HEK293 (cell line): Measurements from ENCODE around the gene STT3A.
A peak's percentile ranks its signal among the peaks of the same experiment; 100 is the strongest.

Experiments
- EGR2 ChIP-seq: fragments of 450-650 bp; formaldehyde crosslinking; IDR thresholded peaks from 2 replicates; pipeline ENCODE4 v1.5.1; 2016; ENCODE audit warnings: low read depth, missing biosample characterization, missing genetic modification characterization
- KLF1 ChIP-seq: fragments of 450-650 bp; formaldehyde crosslinking; IDR thresholded peaks from 2 replicates; pipeline ENCODE4 v1.5.1; 2016; ENCODE audit warnings: missing biosample characterization, missing genetic modification characterization
- KLF10 ChIP-seq: fragments of 450-650 bp; IDR thresholded peaks from 2 replicates; pipeline ENCODE4 v1.5.1; 2018; ENCODE audit warnings: missing biosample characterization, mild to moderate bottlenecking, missing genetic modification characterization
- KLF16 ChIP-seq: fragments of 450-650 bp; formaldehyde crosslinking; IDR thresholded peaks from 2 replicates; pipeline ENCODE4 v1.5.1; 2017; ENCODE audit warnings: missing biosample characterization, missing genetic modification characterization
- MEIS1 ChIP-seq: sonication (generic); formaldehyde crosslinking; IDR thresholded peaks from 2 replicates; pipeline ENCODE4 v1.8.1; 2022; ENCODE audit warnings: missing genetic modification reagents, mild to moderate bottlenecking, borderline replicate concordance
- ZBTB49 ChIP-seq: fragments of 450-650 bp; formaldehyde crosslinking; IDR thresholded peaks from 2 replicates; pipeline ENCODE4 v1.5.1; 2016; ENCODE audit warnings: missing biosample characterization, missing genetic modification characterization, low read depth
- ZBTB7A ChIP-seq: fragments of 450-650 bp; formaldehyde crosslinking; IDR thresholded peaks from 2 replicates; pipeline ENCODE4 v1.5.1; 2016; ENCODE audit warnings: low read depth, missing biosample characterization, missing genetic modification characterization
- ZEB2 ChIP-seq: fragments of 450-650 bp; formaldehyde crosslinking; IDR thresholded peaks from 2 replicates; pipeline ENCODE4 v1.5.1; 2016; ENCODE audit warnings: missing biosample characterization, missing genetic modification characterization
- ZFHX2 ChIP-seq: fragments of 450-650 bp; formaldehyde crosslinking; conservative IDR thresholded peaks from 2 replicates; pipeline ENCODE4 v1.5.1; 2016; ENCODE audit warnings: missing biosample characterization, missing genetic modification characterization
- ZNF112 ChIP-seq: fragments of 450-650 bp; formaldehyde crosslinking; IDR thresholded peaks from 2 replicates; pipeline ENCODE4 v1.5.0; 2017; ENCODE audit warnings: missing biosample characterization, missing genetic modification characterization
- ZNF2 ChIP-seq: fragments of 450-650 bp; formaldehyde crosslinking; IDR thresholded peaks from 2 replicates; pipeline ENCODE4 v1.5.1; 2016; ENCODE audit warnings: missing biosample characterization, missing genetic modification characterization
- ZNF248 ChIP-seq: fragments of 450-650 bp; formaldehyde crosslinking; IDR thresholded peaks from 2 replicates; pipeline ENCODE4 v1.5.1; 2017; ENCODE audit warnings: missing biosample characterization, missing genetic modification characterization
- ZNF335 ChIP-seq: fragments of 450-650 bp; formaldehyde crosslinking; conservative IDR thresholded peaks from 2 replicates; pipeline ENCODE4 v1.5.1; 2016; ENCODE audit warnings: missing biosample characterization, missing genetic modification characterization
- ZNF626 ChIP-seq: fragments of 450-650 bp; sonication (Bioruptor Pico); formaldehyde crosslinking; IDR thresholded peaks from 2 replicates; pipeline ENCODE4 v1.5.1; 2018; ENCODE audit warnings: missing biosample characterization, missing genetic modification characterization, inconsistent platforms
- ZNF654 ChIP-seq: fragments of 450-650 bp; formaldehyde crosslinking; IDR thresholded peaks from 2 replicates; pipeline ENCODE4 v1.5.1; 2016; ENCODE audit warnings: low read depth, missing biosample characterization, missing genetic modification characterization
- ZNF701 ChIP-seq: fragments of 450-650 bp; formaldehyde crosslinking; IDR thresholded peaks from 2 replicates; pipeline ENCODE4 v1.5.1; 2016; ENCODE audit warnings: missing biosample characterization, missing genetic modification characterization
- ZNF76 ChIP-seq: fragments of 450-650 bp; formaldehyde crosslinking; IDR thresholded peaks from 2 replicates; pipeline ENCODE4; 2016; ENCODE audit warnings: low read depth, missing biosample characterization, missing genetic modification characterization, borderline replicate concordance
- ZNF776 ChIP-seq: fragments of 450-650 bp; formaldehyde crosslinking; IDR thresholded peaks from 2 replicates; pipeline ENCODE4 v1.5.0; 2017; ENCODE audit warnings: missing biosample characterization, missing genetic modification characterization, borderline replicate concordance
- ZNF785 ChIP-seq: fragments of 450-650 bp; formaldehyde crosslinking; IDR thresholded peaks from 2 replicates; pipeline ENCODE4 v1.5.1; 2016; ENCODE audit warnings: missing biosample characterization, missing genetic modification characterization
- ZSCAN18 ChIP-seq: fragments of 450-650 bp; formaldehyde crosslinking; IDR thresholded peaks from 2 replicates; pipeline ENCODE4 v1.5.1; 2016; ENCODE audit warnings: missing biosample characterization, missing genetic modification characterization
- ZSCAN4 ChIP-seq: fragments of 450-650 bp; formaldehyde crosslinking; IDR thresholded peaks from 2 replicates; pipeline ENCODE4 v1.5.1; 2017; ENCODE audit warnings: missing biosample characterization, missing genetic modification characterization
- TF ChIP-seq, protein P1 (sequence below): sonication (generic); formaldehyde crosslinking; IDR thresholded peaks from 2 replicates; pipeline ENCODE4 v1.8.1; 2022; ENCODE audit warnings: mild to moderate bottlenecking, moderate library complexity, missing genetic modification reagents
- TF ChIP-seq, protein P2 (sequence below): fragments of 450-650 bp; formaldehyde crosslinking; conservative IDR thresholded peaks from 2 replicates; pipeline ENCODE4 v1.5.1; 2016; ENCODE audit warnings: low read depth, missing biosample characterization, missing genetic modification characterization

STT3A gene

DNA sequence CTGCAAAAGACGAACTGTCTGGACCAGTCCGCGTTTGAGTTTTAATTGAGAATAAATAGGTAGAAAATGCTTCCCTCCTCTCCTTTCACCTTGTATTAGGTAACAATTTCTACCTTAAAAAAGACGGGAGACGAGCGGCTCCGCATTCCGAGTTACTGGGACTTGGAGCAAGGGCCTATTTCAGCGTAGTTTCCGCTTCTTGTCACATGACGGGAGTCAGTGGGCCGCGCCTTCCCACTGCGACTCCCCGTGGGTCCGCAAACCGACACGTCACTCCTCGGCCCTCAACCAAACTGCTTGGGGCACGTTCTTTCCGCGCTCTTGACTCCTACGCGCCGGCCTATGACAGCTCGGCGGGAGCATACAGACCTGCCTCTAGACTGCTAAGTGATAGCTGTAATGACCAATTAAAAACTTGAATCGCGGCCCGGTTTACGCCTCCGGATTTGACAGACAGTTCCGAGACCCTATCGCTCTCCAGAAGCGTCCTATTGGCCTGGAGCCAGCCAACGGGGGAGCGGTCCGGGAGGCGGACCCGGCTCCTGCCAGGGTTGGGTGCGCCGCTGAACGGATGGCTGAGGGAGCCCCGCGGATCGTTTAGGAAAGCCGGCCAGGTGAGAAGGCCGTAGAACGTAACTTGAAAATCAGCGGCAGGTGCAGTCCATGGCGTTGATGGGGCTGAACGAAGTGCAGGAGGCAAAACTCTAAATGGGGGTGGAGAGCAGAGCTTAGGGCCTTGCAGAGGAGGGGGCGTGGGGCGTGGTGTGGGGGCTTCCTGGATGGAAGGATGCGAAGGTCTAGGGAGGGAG is at the start of gene STT3A (continued):
- TF ChIP-seq ZNF335 (tag by site-specific recombination) = peak; percentile 87; the same call in 1 of the 2 replicates
- TF ChIP-seq EGR2 (tag by site-specific recombination) = peak; percentile 63
- peak; percentile 55 for TF ChIP-seq ZSCAN4
- TF ChIP-seq ZNF112 = no peak
- TF ChIP-seq MEIS1 = no peak
- peak; percentile 82 for TF ChIP-seq ZFHX2 (tag by site-specific recombination)
- no peak for TF ChIP-seq ZNF2 (tag by site-specific recombination)
- TF ChIP-seq KLF10 = peak; percentile 89
- no peak for TF ChIP-seq ZNF654 (tag by site-specific recombination)
- TF ChIP-seq, protein P1, sequence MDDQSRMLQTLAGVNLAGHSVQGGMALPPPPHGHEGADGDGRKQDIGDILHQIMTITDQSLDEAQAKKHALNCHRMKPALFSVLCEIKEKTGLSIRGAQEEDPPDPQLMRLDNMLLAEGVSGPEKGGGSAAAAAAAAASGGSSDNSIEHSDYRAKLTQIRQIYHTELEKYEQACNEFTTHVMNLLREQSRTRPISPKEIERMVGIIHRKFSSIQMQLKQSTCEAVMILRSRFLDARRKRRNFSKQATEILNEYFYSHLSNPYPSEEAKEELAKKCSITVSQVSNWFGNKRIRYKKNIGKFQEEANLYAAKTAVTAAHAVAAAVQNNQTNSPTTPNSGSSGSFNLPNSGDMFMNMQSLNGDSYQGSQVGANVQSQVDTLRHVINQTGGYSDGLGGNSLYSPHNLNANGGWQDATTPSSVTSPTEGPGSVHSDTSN (CRISPR knock-in tag) = peak; percentile 98
- TF ChIP-seq ZNF701 (tag by site-specific recombination) = no peak
- 0 out of 2 replicates have a peak, but pooled peaks have one; percentile 56 for TF ChIP-seq ZEB2 (tag by site-specific recombination)
- TF ChIP-seq ZBTB7A (tag by site-specific recombination) = no peak
- no peak for TF ChIP-seq ZNF776 (tag by site-specific recombination)
- TF ChIP-seq KLF16 (tag by site-specific recombination) = peak; percentile 91
- TF ChIP-seq KLF1 = peak; percentile 40
- no peak for TF ChIP-seq ZNF248
- TF ChIP-seq ZNF626 (tag by site-specific recombination) = no peak
- TF ChIP-seq ZBTB49 (tag by site-specific recombination) = no peak
- TF ChIP-seq, protein P2, sequence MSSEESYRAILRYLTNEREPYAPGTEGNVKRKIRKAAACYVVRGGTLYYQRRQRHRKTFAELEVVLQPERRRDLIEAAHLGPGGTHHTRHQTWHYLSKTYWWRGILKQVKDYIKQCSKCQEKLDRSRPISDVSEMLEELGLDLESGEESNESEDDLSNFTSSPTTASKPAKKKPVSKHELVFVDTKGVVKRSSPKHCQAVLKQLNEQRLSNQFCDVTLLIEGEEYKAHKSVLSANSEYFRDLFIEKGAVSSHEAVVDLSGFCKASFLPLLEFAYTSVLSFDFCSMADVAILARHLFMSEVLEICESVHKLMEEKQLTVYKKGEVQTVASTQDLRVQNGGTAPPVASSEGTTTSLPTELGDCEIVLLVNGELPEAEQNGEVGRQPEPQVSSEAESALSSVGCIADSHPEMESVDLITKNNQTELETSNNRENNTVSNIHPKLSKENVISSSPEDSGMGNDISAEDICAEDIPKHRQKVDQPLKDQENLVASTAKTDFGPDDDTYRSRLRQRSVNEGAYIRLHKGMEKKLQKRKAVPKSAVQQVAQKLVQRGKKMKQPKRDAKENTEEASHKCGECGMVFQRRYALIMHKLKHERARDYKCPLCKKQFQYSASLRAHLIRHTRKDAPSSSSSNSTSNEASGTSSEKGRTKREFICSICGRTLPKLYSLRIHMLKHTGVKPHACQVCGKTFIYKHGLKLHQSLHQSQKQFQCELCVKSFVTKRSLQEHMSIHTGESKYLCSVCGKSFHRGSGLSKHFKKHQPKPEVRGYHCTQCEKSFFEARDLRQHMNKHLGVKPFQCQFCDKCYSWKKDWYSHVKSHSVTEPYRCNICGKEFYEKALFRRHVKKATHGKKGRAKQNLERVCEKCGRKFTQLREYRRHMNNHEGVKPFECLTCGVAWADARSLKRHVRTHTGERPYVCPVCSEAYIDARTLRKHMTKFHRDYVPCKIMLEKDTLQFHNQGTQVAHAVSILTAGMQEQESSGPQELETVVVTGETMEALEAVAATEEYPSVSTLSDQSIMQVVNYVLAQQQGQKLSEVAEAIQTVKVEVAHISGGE (tag by site-specific recombination) = no peak; the same call in 1 of the 2 replicates
- no peak for TF ChIP-seq ZNF785
- no peak for TF ChIP-seq ZSCAN18 (tag by site-specific recombination)
- no peak for TF ChIP-seq ZNF76
